Tibial nerve (tissue), 4 donors: ENCODE measurements around the gene OTOR. TPM values are rescaled to one million over a fixed set of nuclear protein-coding genes. Genes with fewer than 3 reads are reported as not detected.

Experiments
- DNase-seq, 2 donors: peaks; one replicate each; pipeline ENCODE4 v3.0.0-alpha.2; 2019; ENCODE audit warnings: low spot score in 2 of 2
- H3K27ac ChIP-seq, 4 donors: fragments of 200-600 bp; sonication (generic) in 3 of 4; one replicate each; pipeline ENCODE4 v1.5.1; 2017 to 2019; ENCODE audit warnings: mild to moderate bottlenecking in 1 of 4
- H3K27me3 ChIP-seq, 2 donors: fragments of 200-600 bp; sonication (generic) in 1 of 2; one replicate each; pipeline versions ENCODE4 v1.5.1 to v1.6.0; 2017 to 2019
- H3K36me3 ChIP-seq, 3 donors: fragments of 200-600 bp; sonication (generic); one replicate each; pipeline ENCODE4 v1.5.1; 2018 to 2019
- H3K4me1 ChIP-seq, 4 donors: fragments of 200-600 bp; sonication (generic) in 3 of 4; one replicate each; pipeline ENCODE4 v1.5.1; 2017 to 2019
- H3K4me3 ChIP-seq, 4 donors: fragments of 200-600 bp; sonication (generic) in 3 of 4; one replicate each; pipeline ENCODE4 v1.5.1; 2017 to 2019; ENCODE audit warnings: mild to moderate bottlenecking in 1 of 4, moderate library complexity in 1 of 4
- H3K9me3 ChIP-seq, 4 donors: fragments of 200-600 bp; sonication (generic) in 3 of 4; one replicate each; pipeline ENCODE4 v1.5.1; 2017 to 2019
- EP300 ChIP-seq, 2 donors: sonication (generic); formaldehyde crosslinking; IDR thresholded peaks; one replicate each; pipeline ENCODE4 v1.6.1; 2017; ENCODE audit warnings: antibody characterized with exemption in 2 of 2, mild to moderate bottlenecking in 1 of 2
- POLR2A ChIP-seq, 2 donors: fragments of 450-650 bp; IDR thresholded peaks; one replicate each; pipeline ENCODE4 v1.6.1; 2017; ENCODE audit warnings: antibody characterized with exemption in 2 of 2, mild to moderate bottlenecking in 2 of 2, moderate library complexity in 2 of 2
- WGBS, 2 donors: methylation state at CpG; one replicate each; pipeline ENCODE4 v1.1.5; 2018; 5-methylcytosine and 5-hydroxymethylcytosine counted together
- total RNA-seq, 4 donors: library from RNA; depleted of rRNA; stranded (reverse); fragments of >200 nt; gene quantifications; one replicate each; pipeline ENCODE4 v1.1.0, GENCODE V29; 2016
- TF ChIP-seq, protein P1 (sequence below), 5 experiments: fragments of 200-600 bp in 3 of 5; fragments of 450-650 bp in 2 of 5; sonication (generic) in 3 of 5; IDR thresholded peaks; one replicate each; pipeline ENCODE4 v1.5.1; 2016 to 2019; ENCODE audit warnings: antibody characterized with exemption in 5 of 5, mild to moderate bottlenecking in 3 of 5, moderate library complexity in 2 of 5

Gene OTOR
- total RNA-seq, 4 donors from 2014 or later, result not detected

DNA sequence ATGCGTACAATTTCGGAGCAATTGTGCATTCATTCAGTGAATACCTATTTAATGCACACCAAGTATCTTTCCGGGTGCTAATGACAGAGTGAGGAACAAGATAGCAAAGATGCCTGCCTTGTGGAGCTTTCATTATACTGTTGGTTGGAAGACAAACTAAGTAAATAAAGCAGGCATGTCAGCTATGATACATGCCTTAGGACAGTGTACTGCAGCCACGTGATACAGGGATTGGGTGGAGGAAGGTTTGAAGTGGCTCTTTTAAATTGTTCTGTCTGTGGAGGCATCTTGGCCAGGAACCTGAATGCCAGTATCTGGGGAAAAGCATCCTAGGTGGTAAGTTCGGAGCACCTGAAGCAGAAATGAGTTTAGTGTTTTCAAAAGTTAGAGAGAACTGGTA, 3.0 kb upstream of the OTOR start:
- no peak for DNase-seq
- Histone ChIP-seq H3K27me3 (no peaks in the 10 kb centered on the region), H3K36me3 (peaks cover 0 to 27% (median 8%) of the 10 kb centered on the region in 3 donors), H3K4me1 (no peaks in the 10 kb centered on the region), H3K9me3 (no peaks in the 10 kb centered on the region), H3K4me3 (no peak overlapping the region), H3K27ac (no peak overlapping the region)
- no peak for TF ChIP-seq POLR2A (IDR thresholded peaks at IDR 0.05)
- TF ChIP-seq, protein P1, sequence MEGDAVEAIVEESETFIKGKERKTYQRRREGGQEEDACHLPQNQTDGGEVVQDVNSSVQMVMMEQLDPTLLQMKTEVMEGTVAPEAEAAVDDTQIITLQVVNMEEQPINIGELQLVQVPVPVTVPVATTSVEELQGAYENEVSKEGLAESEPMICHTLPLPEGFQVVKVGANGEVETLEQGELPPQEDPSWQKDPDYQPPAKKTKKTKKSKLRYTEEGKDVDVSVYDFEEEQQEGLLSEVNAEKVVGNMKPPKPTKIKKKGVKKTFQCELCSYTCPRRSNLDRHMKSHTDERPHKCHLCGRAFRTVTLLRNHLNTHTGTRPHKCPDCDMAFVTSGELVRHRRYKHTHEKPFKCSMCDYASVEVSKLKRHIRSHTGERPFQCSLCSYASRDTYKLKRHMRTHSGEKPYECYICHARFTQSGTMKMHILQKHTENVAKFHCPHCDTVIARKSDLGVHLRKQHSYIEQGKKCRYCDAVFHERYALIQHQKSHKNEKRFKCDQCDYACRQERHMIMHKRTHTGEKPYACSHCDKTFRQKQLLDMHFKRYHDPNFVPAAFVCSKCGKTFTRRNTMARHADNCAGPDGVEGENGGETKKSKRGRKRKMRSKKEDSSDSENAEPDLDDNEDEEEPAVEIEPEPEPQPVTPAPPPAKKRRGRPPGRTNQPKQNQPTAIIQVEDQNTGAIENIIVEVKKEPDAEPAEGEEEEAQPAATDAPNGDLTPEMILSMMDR (IDR thresholded peaks at IDR 0.05), result no peak
- 77 to 89% methylated on average over 5 of the region's 5 CpGs for WGBS, 2 donors

DNA sequence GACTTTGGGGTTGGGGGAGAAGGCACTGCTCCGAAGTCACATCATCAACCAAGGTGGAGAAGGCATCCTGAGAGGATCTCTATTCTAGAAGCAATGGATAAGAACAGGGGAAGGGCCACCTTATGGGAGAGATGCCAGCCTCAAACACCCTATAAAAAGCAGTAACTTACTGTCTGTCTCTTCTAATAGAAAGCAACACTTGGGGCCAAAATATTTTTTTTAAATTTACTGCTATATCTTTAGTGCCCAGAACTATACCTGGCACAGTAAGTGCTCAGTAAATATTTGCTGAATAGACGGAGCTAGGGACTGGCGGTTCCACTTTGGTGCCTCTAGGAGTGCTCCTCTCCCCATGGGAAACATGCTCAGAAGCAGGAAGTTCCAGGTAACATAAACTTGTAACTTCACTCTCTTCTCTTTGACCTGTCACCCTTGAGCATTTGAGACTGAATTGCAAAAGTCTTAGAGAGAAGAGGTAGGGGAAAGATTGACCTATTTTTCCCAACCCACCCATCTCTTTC, 807 bp upstream of the OTOR start:
- no peak for DNase-seq
- Histone ChIP-seq H3K36me3 (peaks cover 0 to 6% (median 0%) of the 10 kb centered on the region in 3 donors), H3K27me3 (no peaks in the 10 kb centered on the region), H3K9me3 (no peaks in the 10 kb centered on the region), H3K4me1 (no peaks in the 10 kb centered on the region), H3K27ac (no peak overlapping the region), H3K4me3 (no peak overlapping the region)
- TF ChIP-seq POLR2A (IDR thresholded peaks at IDR 0.05) (no peak), EP300 (IDR thresholded peaks at IDR 0.05) (no peak)
- TF ChIP-seq, protein P1 (IDR thresholded peaks at IDR 0.05), result no peak
- 73 to 80% methylated on average over 3 of the region's 3 CpGs for WGBS, 2 donors

DNA sequence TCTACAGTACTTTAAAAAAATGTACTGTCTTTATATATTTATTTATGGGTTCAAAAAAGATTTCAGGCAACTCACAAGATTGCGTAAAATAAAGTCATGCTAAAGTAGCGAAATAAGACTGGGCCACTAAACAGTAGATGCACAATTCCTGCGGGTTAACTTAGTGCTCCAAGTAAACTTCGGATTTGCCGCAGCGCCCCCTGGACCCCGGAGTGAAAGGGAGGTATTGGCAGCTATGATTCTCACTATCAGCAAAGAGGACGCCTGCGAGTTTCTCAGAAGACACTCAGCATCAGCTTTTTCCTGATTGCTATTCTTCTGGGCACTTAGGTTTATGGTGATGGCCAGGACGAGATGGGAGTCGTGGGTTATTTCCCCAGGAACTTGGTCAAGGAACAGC, 1.4 kb downstream of the OTOR start:
- no peaks in the 10 kb centered on the region for H3K36me3 ChIP-seq
- H3K4me1 ChIP-seq, result no peaks in the 10 kb centered on the region
- H3K27me3 ChIP-seq, result no peaks in the 10 kb centered on the region
- 59 to 63% methylated on average over 11 of the region's 11 CpGs for WGBS, 2 donors
- no peaks in the 10 kb centered on the region for H3K9me3 ChIP-seq
- H3K27ac ChIP-seq, result no peak overlapping the region
- H3K4me3 ChIP-seq, result no peak overlapping the region
- no peak for DNase-seq
- TF ChIP-seq, protein P1 (IDR thresholded peaks at IDR 0.05), result no peak
- no peak for TF ChIP-seq EP300 (IDR thresholded peaks at IDR 0.05)

DNA sequence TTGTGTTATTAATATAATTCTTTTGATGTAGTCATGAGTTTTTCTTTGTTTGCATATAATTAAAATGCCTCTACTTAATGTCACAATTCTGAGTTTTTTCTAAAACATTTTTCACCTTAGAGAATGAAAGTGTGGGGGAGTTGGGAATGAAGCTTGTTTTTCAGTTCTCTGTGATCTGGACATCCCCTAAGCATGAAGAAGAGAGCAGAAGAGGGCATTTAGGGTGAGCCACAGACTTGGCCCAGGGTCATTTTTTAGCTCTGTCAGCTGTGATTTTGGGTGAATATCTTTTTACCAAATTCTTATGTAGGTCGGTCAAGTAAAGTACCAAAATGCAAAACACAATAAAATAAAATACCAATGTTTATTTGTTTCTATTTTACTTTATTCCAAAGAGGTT, 3.9 kb downstream of the OTOR start:
- no peak for DNase-seq
- Histone ChIP-seq H3K27ac (no peak overlapping the region), H3K4me3 (no peak overlapping the region), H3K27me3 (no peaks in the 10 kb centered on the region), H3K4me1 (no peaks in the 10 kb centered on the region), H3K9me3 (no peaks in the 10 kb centered on the region), H3K36me3 (no peaks in the 10 kb centered on the region)
- TF ChIP-seq POLR2A (IDR thresholded peaks at IDR 0.05) (no peak), EP300 (IDR thresholded peaks at IDR 0.05) (no peak)
- TF ChIP-seq, protein P1 (IDR thresholded peaks at IDR 0.05), result no peak
- WGBS, 2 donors, result 71 to 76% methylated on average over 1 of the region's 1 CpG

DNA sequence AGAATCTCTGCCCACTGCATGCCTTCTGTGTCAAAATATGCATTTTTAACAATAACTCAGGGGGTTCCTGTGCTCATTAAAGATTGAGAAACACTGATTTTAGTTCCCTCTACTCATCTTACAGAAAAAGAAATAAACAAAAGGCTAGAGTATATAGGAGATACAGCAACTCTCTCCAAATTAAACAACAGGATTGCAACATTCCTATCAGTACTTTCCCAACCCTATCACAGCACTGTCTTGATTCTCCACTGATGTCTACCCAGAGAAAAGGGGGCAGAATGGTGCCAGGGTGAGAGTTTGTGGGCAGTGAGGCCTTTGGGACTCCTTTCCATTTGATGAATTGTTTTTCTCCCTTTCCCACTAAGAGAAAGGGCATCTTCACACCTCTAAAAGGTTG, 4.7 kb downstream of the OTOR start:
- Histone ChIP-seq H3K27me3 (no peaks in the 10 kb centered on the region), H3K4me3 (no peak overlapping the region)
- TF ChIP-seq, protein P1 (IDR thresholded peaks at IDR 0.05), result no peak
- TF ChIP-seq EP300 (IDR thresholded peaks at IDR 0.05) (no peak), POLR2A (IDR thresholded peaks at IDR 0.05) (no peak)

More for the DNA sequence above, 4.7 kb downstream of the OTOR start:
- DNase-seq, result no peak
- Histone ChIP-seq H3K9me3 (no peaks in the 10 kb centered on the region), H3K4me1 (no peaks in the 10 kb centered on the region), H3K27ac (no peak overlapping the region), H3K36me3 (no peaks in the 10 kb centered on the region)
